IPS-NIHi7 (cell line): Measurements from ENCODE around the gene ROPN1L.
"Not testable (repeated sequence)": the region's sequence is repeated elsewhere in the genome, so short reads cannot be mapped to it uniquely, and the experiment has no call there.

Source experiments
- DNase-seq: peaks from one replicate; pipeline ENCODE4 v3.0.0; 2012; ENCODE audit warnings: mixed read lengths; ENCODE audit errors: extremely low spot score

ROPN1L gene

GRCh38 chr5:10478436-10478835 is 36.8 kb downstream of the ROPN1L start:
- no peak for DNase-seq

GRCh38 chr5:10479154-10479721 is 37.6 kb downstream of the ROPN1L start:
- DNase-seq = peak; percentile 30

- DNase-seq = no peak
Observed at GRCh38 chr5:10480237-10480985, 38.7 kb downstream of the ROPN1L start.

GRCh38 chr5:10481241-10481935 is 39.7 kb downstream of the ROPN1L start:
- DNase-seq = peak; percentile 52

- DNase-seq = no peak
Observed at GRCh38 chr5:10482791-10483530, 41.3 kb downstream of the ROPN1L start.

GRCh38 chr5:10484774-10485141 is 43.1 kb downstream of the ROPN1L start:
- DNase-seq = peak; percentile 40

GRCh38 chr5:10485142-10485795 is 43.6 kb downstream of the ROPN1L start:
- peak; percentile 80 for DNase-seq

- DNase-seq = no peak
Observed at GRCh38 chr5:10485897-10486296, 44.2 kb downstream of the ROPN1L start.

- DNase-seq = peak; percentile 30
Observed at GRCh38 chr5:10486511-10487344, 45.0 kb downstream of the ROPN1L start.

GRCh38 chr5:10488144-10488543 is 46.5 kb downstream of the ROPN1L start:
- no peak for DNase-seq

GRCh38 chr5:10489810-10490426 is 48.2 kb downstream of the ROPN1L start:
- no peak for DNase-seq

GRCh38 chr5:10490927-10491672 is 49.4 kb downstream of the ROPN1L start:
- no peak for DNase-seq

- DNase-seq = no peak
Observed at GRCh38 chr5:10491673-10492026, 50.0 kb downstream of the ROPN1L start.

- no peak for DNase-seq
Observed at GRCh38 chr5:10493884-10494283, 52.2 kb downstream of the ROPN1L start.

GRCh38 chr5:10494497-10494896 is 52.8 kb downstream of the ROPN1L start:
- DNase-seq = not testable (repeated sequence)

- DNase-seq = no peak
Observed at GRCh38 chr5:10497554-10497953, 55.9 kb downstream of the ROPN1L start.

GRCh38 chr5:10498350-10498749 is 56.7 kb downstream of the ROPN1L start:
- no peak for DNase-seq

- no peak for DNase-seq
Observed at GRCh38 chr5:10499066-10499465, 57.4 kb downstream of the ROPN1L start.

- no peak for DNase-seq
Observed at GRCh38 chr5:10499776-10500175, 58.1 kb downstream of the ROPN1L start.

GRCh38 chr5:10500669-10501068 is 59.0 kb downstream of the ROPN1L start:
- DNase-seq = no peak
